GM12878 (cell line): ENCODE data around the gene PSMA1. TPM values are rescaled to one million over a fixed set of nuclear protein-coding genes. Genes with fewer than 3 reads are reported as not detected.

Source experiments
- ATAC-seq: fragments of 200-7000 bp; cut with Tn5 transposase; 3 replicates; pipeline ENCODE4 v1.9.1; 2020; ENCODE audit warnings: mild to moderate bottlenecking, moderate library complexity
- BruUV-seq: library from RNA; stranded (reverse); fragments of 400-500 nt; replicated peaks from 2 replicates; lab custom pipeline; 2021; lab: Mats Ljungman, UMichigan
- CTCF ChIA-PET: fragments of 300-600 bp; sonication (Branson Sonifier 250); formaldehyde crosslinking; extraction: SDS; loops from one replicate; lab custom pipeline; 2021; ENCODE audit warnings: inconsistent platforms; lab: Yijun Ruan, JAX
- POLR2A ChIA-PET: fragments of 350-600 bp; formaldehyde crosslinking; extraction: SDS; loops from one replicate; lab custom pipeline; 2021; ENCODE audit warnings: inconsistent platforms; lab: Charles Lee
- RAD21 ChIA-PET: fragments of 300-600 bp; sonication (Branson Sonifier 250); formaldehyde crosslinking; loops from one replicate; lab custom pipeline; 2023; ENCODE audit warnings: antibody characterized with exemption; ENCODE audit not compliant: unreplicated experiment; lab: Charles Lee
- SMC1A ChIA-PET: fragments of 300-600 bp; sonication (Branson Sonifier 250); formaldehyde crosslinking; loops from one replicate; lab custom pipeline; 2023; ENCODE audit not compliant: unreplicated experiment, uncharacterized antibody; lab: Charles Lee
- DNase-seq: peaks from one replicate; pipeline ENCODE4 v3.0.0-alpha.2; 2011; ENCODE audit warnings: low read depth, low spot score
- FAIRE-seq: peaks from 3 replicates; lab custom pipeline; 2011; peaks lifted over from hg19 to GRCh38; lab: Jason Lieb, UNC
- H2AFZ ChIP-seq: 2 replicates; pipeline ENCODE4 v1.6.0; 2011; ENCODE audit warnings: low read depth, low read length, control low read depth; ENCODE audit not compliant: control insufficient read depth
- H3K27ac ChIP-seq: 2 replicates; pipeline ENCODE4 v1.5.1; 2011; ENCODE audit warnings: control low read depth; ENCODE audit not compliant: control insufficient read depth, insufficient read depth
- H3K27me3 ChIP-seq, 2 experiments: replicated peaks in 1 of 2; 2 replicates each; pipeline versions ENCODE4 v1.6.0 to v1.6.1; 2011; ENCODE audit warnings: low read length in 1 of 2; ENCODE audit not compliant: control insufficient read depth in 2 of 2, insufficient read depth in 2 of 2
- H3K36me3 ChIP-seq, 2 experiments: 2 replicates each; pipeline ENCODE4 v1.5.1; 2011; ENCODE audit warnings: low read length in 1 of 2; ENCODE audit not compliant: control insufficient read depth in 2 of 2, insufficient read depth in 2 of 2
- H3K4me1 ChIP-seq: 2 replicates; pipeline ENCODE4 v1.6.1; 2011; ENCODE audit warnings: mild to moderate bottlenecking, low read length, moderate library complexity, mixed read lengths; ENCODE audit not compliant: control insufficient read depth, insufficient read depth
- H3K4me2 ChIP-seq: 2 replicates; pipeline ENCODE4 v1.6.0; 2011; ENCODE audit warnings: control low read depth; ENCODE audit not compliant: control insufficient read depth, insufficient read depth
- H3K4me3 ChIP-seq: fragments of 200-600 bp; sonication (generic); 2 replicates; pipeline ENCODE4 v1.5.1; 2016
- H3K79me2 ChIP-seq: 2 replicates; pipeline ENCODE4 v1.6.0; 2011; ENCODE audit warnings: low read length; ENCODE audit not compliant: control insufficient read depth, insufficient read depth
- H3K9ac ChIP-seq: 2 replicates; pipeline ENCODE4 v1.8.0; 2011; ENCODE audit warnings: low read length, control low read depth, mixed read lengths; ENCODE audit not compliant: control insufficient read depth, insufficient read depth
- H3K9me3 ChIP-seq: replicated peaks from 3 replicates; pipeline ENCODE4 v1.5.1; 2011; ENCODE audit warnings: mild to moderate bottlenecking, low read length; ENCODE audit not compliant: control insufficient read depth, insufficient read depth
- H4K20me1 ChIP-seq: 2 replicates; pipeline ENCODE4 v1.6.0; 2011; ENCODE audit not compliant: control insufficient read depth, insufficient read depth
- ATF7 ChIP-seq: fragments of 450-650 bp; IDR thresholded peaks from 2 replicates; pipeline ENCODE4 v1.6.1; 2016; ENCODE audit warnings: low read depth, mild to moderate bottlenecking
- BMI1 ChIP-seq: fragments of 450-650 bp; IDR thresholded peaks from 2 replicates; pipeline ENCODE4 v1.6.1; 2016; ENCODE audit warnings: mild to moderate bottlenecking, moderate library complexity, borderline replicate concordance
- CHD1 ChIP-seq: IDR thresholded peaks from 2 replicates; pipeline ENCODE4 v1.6.1; 2012; ENCODE audit warnings: low read depth, low read length, improper control_type of control experiment
- EZH2 ChIP-seq: IDR thresholded peaks from 2 replicates; pipeline ENCODE4 v1.6.1; 2012; ENCODE audit warnings: low read depth, mild to moderate bottlenecking, control low read depth, inconsistent platforms, low read length, borderline replicate concordance; ENCODE audit not compliant: control insufficient read depth
- FOXM1 ChIP-seq: IDR thresholded peaks from 2 replicates; pipeline ENCODE4 v1.6.1; 2012; ENCODE audit warnings: low read depth, mild to moderate bottlenecking, inconsistent platforms, low read length, moderate library complexity
- HDAC2 ChIP-seq: fragments of 200-600 bp; sonication (generic); IDR thresholded peaks from 2 replicates; pipeline ENCODE4 v1.6.1; 2017
- NR2C1 ChIP-seq: fragments of 450-650 bp; IDR thresholded peaks from 2 replicates; pipeline ENCODE4 v1.6.1; 2017; ENCODE audit warnings: antibody characterized with exemption, mild to moderate bottlenecking, moderate library complexity
- POLR2AphosphoS5 ChIP-seq: IDR thresholded peaks from 2 replicates; pipeline ENCODE4 v1.6.1; 2011; ENCODE audit warnings: mild to moderate bottlenecking, low read length, inconsistent platforms
- SIX5 ChIP-seq: IDR thresholded peaks from 2 replicates; pipeline ENCODE4 v1.6.1; 2011; ENCODE audit warnings: mild to moderate bottlenecking, low read depth, low read length, moderate library complexity; ENCODE audit not compliant: severe bottlenecking
- SMAD1 ChIP-seq: fragments of 450-650 bp; IDR thresholded peaks from 2 replicates; pipeline ENCODE4 v1.6.1; 2018; ENCODE audit warnings: mild to moderate bottlenecking, low read depth; ENCODE audit not compliant: partially characterized antibody
- SUPT20H ChIP-seq: IDR thresholded peaks from 2 replicates; pipeline ENCODE4 v1.6.1; 2011; ENCODE audit warnings: low read depth, mild to moderate bottlenecking, low read length, moderate library complexity, borderline replicate concordance; ENCODE audit not compliant: control insufficient read depth
- TBL1XR1 ChIP-seq: IDR thresholded peaks from 2 replicates; pipeline ENCODE4 v1.6.1; 2012; ENCODE audit warnings: low read depth, low read length, improper control_type of control experiment
- WGBS: methylation state at CpG from one replicate; pipeline ENCODE4 v1.1.6; 2016; ENCODE audit warnings: low lambda C conversion rate; ENCODE audit not compliant: insufficient replicate concordance, insufficient coverage; ENCODE audit errors: missing lambda C conversion rate; 5-methylcytosine and 5-hydroxymethylcytosine counted together
- in situ Hi-C: fragments of 300-500 bp; cut with MboI; formaldehyde crosslinking; loops from 9 replicates; pipeline ENCODE4 v1.14.3; 2018; ENCODE audit warnings: mixed read lengths
- intact Hi-C: fragments of 100-400 bp; cut with micrococcal nuclease; formaldehyde crosslinking; loops from one replicate; pipeline ENCODE4 v1.14.2; 2022; ENCODE audit not compliant: unreplicated experiment
- polyA plus RNA-seq, 11 experiments: library from polyadenylated mRNA; depleted of rRNA in 4 of 11; unstranded in 6 of 11; stranded (reverse) in 5 of 11; fragments of >200 nt; fragmentation: Nextera tagmentation in 4 of 11; fragmentation: Illumina TruSeq in 1 of 11; extraction: Ambion mirVana in 4 of 11; extraction: Trizol in 1 of 11; gene quantifications; 1 replicate in 1 of 11; 2 replicates in 10 of 11; pipeline versions ENCODE4 v1.2.1 to v1.2.3, GENCODE V29; 2011 to 2016; ENCODE audit warnings: inconsistent platforms in 2 of 11, missing spikeins in 2 of 11, low read depth in 1 of 11
- total RNA-seq, 4 experiments: library from RNA; depleted of rRNA in 3 of 4; stranded (reverse); fragments of >200 nt in 3 of 4; fragmentation: Illumina TruSeq in 1 of 4; extraction: Trizol in 1 of 4; gene quantifications; 2 replicates each; pipeline versions ENCODE4 v1.2.1 to v1.2.3, GENCODE V29; 2013 to 2021
- TF ChIP-seq, protein P1 (sequence below): IDR thresholded peaks from 2 replicates; pipeline ENCODE4 v1.6.1; 2012; ENCODE audit warnings: low read length, inconsistent platforms
- TF ChIP-seq, protein P2 (sequence below): fragments of 450-650 bp; IDR thresholded peaks from 2 replicates; pipeline ENCODE4 v1.6.1; 2017; ENCODE audit warnings: mild to moderate bottlenecking
- TF ChIP-seq, protein P3 (sequence below): IDR thresholded peaks from 2 replicates; pipeline ENCODE4 v1.6.1; 2011; ENCODE audit warnings: borderline replicate concordance, low read depth, mild to moderate bottlenecking, moderate library complexity, mixed read lengths, low read length; ENCODE audit not compliant: insufficient read depth; ENCODE audit errors: extremely low read length

Gene PSMA1
- total and polyA plus RNA-seq, 10 of the 15 experiments (the other 5 are each of a cell fraction or from before 2014, with no cell fraction given), result 185 to 678 (median 299) TPM

DNA sequence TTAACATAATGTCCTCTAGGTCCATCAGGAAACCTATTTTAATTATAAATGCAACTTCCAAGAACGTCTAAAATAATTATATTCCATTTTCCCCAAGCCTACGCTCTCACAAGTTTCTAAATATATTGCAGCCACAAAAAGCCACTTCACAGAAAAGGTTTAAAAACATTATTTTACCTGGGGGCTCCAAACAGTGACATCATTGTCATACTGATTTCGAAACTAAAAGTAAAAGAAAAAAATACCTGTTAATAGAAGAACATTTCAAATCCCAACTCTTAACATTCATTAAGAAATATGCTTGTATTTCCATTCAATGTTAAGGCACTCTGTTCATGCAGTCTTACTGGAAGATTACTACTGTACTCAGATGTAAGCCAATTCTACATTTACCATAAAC, 1.4 kb downstream of the PSMA1 start (continued):
- TF ChIP-seq NR2C1, result no peak
- no peak for TF ChIP-seq SUPT20H
- TF ChIP-seq, protein P1, sequence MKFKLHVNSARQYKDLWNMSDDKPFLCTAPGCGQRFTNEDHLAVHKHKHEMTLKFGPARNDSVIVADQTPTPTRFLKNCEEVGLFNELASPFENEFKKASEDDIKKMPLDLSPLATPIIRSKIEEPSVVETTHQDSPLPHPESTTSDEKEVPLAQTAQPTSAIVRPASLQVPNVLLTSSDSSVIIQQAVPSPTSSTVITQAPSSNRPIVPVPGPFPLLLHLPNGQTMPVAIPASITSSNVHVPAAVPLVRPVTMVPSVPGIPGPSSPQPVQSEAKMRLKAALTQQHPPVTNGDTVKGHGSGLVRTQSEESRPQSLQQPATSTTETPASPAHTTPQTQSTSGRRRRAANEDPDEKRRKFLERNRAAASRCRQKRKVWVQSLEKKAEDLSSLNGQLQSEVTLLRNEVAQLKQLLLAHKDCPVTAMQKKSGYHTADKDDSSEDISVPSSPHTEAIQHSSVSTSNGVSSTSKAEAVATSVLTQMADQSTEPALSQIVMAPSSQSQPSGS, result peak; percentile 80
- TF ChIP-seq FOXM1, result no peak
- peak; percentile 93 for TF ChIP-seq ATF7
- TF ChIP-seq, all 136 proteins: peak for 3

DNA sequence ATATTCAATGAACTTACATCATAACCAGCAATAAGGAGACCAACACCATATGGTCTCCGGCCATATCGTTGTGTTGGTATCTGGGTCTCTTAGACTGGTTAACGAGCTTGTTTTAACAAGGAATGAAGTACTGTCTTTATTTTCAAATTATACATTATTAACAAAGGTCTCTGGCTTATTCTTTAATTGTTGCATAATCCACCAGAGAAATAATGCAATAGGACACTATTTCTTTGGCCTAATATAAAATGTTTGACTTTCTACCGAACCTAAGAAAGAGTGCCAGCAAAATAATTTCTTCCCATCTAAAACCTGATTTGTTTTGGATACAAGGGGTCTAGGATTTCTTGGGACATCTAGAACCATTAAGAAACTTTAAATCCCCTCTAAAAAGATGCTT, 6.4 kb downstream of the PSMA1 start:
- no TSS peak for BruUV-seq
- H3K4me1 ChIP-seq, result no peaks in the 10 kb centered on the region
- no peak for DNase-seq
- H3K9ac ChIP-seq, result no peak overlapping the region
- no peaks in the 10 kb centered on the region for H3K27me3 ChIP-seq
- TF ChIP-seq HDAC2, result no peak
- no peak for TF ChIP-seq POLR2AphosphoS5
- TF ChIP-seq SMAD1, result no peak
- TF ChIP-seq, protein P2, sequence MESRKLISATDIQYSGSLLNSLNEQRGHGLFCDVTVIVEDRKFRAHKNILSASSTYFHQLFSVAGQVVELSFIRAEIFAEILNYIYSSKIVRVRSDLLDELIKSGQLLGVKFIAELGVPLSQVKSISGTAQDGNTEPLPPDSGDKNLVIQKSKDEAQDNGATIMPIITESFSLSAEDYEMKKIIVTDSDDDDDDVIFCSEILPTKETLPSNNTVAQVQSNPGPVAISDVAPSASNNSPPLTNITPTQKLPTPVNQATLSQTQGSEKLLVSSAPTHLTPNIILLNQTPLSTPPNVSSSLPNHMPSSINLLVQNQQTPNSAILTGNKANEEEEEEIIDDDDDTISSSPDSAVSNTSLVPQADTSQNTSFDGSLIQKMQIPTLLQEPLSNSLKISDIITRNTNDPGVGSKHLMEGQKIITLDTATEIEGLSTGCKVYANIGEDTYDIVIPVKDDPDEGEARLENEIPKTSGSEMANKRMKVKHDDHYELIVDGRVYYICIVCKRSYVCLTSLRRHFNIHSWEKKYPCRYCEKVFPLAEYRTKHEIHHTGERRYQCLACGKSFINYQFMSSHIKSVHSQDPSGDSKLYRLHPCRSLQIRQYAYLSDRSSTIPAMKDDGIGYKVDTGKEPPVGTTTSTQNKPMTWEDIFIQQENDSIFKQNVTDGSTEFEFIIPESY, result no peak
- TF ChIP-seq CHD1, result no peak
- TF ChIP-seq BMI1, result no peak
- TF ChIP-seq, protein P3, sequence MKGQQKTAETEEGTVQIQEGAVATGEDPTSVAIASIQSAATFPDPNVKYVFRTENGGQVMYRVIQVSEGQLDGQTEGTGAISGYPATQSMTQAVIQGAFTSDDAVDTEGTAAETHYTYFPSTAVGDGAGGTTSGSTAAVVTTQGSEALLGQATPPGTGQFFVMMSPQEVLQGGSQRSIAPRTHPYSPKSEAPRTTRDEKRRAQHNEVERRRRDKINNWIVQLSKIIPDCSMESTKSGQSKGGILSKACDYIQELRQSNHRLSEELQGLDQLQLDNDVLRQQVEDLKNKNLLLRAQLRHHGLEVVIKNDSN, result no peak
- TF ChIP-seq SIX5, result no peak
- no peak for TF ChIP-seq TBL1XR1
- TF ChIP-seq EZH2, result no peak
- ChIA-PET POLR2A (interaction anchor here (0.7 kb wide), 1 partner anchor 1144 kb away, joined by 3 read pairs; no protein-coding TSS in a partner anchor), SMC1A (interaction anchor here (2.7 kb wide), 1 partner anchor 13 kb away, joined by 9 read pairs; the partner anchor contains the start of gene COPB1), RAD21 (no interaction called here), CTCF (no interaction called here)
- no peak for ATAC-seq
- FAIRE-seq, result no peak
- WGBS, result over 99% methylated on average over 4 of the region's 4 CpGs
- no peak overlapping the region for H3K4me2 ChIP-seq
- no peak overlapping the region for H3K27ac ChIP-seq
- in situ Hi-C loops, result no loop called here
- H3K79me2 ChIP-seq, result peaks cover 19% of the 10 kb centered on the region
- H3K36me3 ChIP-seq, result peaks cover 0 to 32% of the 10 kb centered on the region in 2 experiments; a peak in 3 of 4 replicates
- H4K20me1 ChIP-seq, result no peaks in the 10 kb centered on the region
- no peak overlapping the region for H3K4me3 ChIP-seq
- no peaks in the 10 kb centered on the region for H3K9me3 ChIP-seq
- intact Hi-C loops, result no loop called here
- H2AFZ ChIP-seq, result no peak overlapping the region
